HG03135 (cell line): Measurements from ENCODE around the gene NALF2.

ENCODE experiments used
- ATAC-seq: cut with Tn5 transposase; IDR thresholded peaks from one replicate; pipeline ENCODE4 v1.9.1; 2021; ENCODE audit warnings: mild to moderate bottlenecking, moderate library complexity; ENCODE audit not compliant: unreplicated experiment

The NALF2 gene

GRCh38 chrX:69524781-69525363 lies 20.7 kb downstream of the NALF2 start:
- no peak for ATAC-seq

- no peak for ATAC-seq
Measured at GRCh38 chrX:69530306-69530705, 26.2 kb downstream of the NALF2 start.

GRCh38 chrX:69531031-69531755 lies 27.1 kb downstream of the NALF2 start:
- no peak for ATAC-seq

- no peak for ATAC-seq
Measured at GRCh38 chrX:69535661-69536060, 31.5 kb downstream of the NALF2 start.

- peak; percentile 75 for ATAC-seq
Measured at GRCh38 chrX:69538321-69538876, 34.3 kb downstream of the NALF2 start.

GRCh38 chrX:69539437-69539836 lies 35.3 kb downstream of the NALF2 start:
- peak; percentile 51 for ATAC-seq

- no peak for ATAC-seq
Measured at GRCh38 chrX:69541956-69542355, 37.8 kb downstream of the NALF2 start.

GRCh38 chrX:69543572-69543971 lies 39.4 kb downstream of the NALF2 start:
- ATAC-seq, result no peak

GRCh38 chrX:69546417-69546816 lies 42.3 kb downstream of the NALF2 start:
- no peak for ATAC-seq

- ATAC-seq, result no peak
Measured at GRCh38 chrX:69546978-69547377, 42.9 kb downstream of the NALF2 start.

- no peak for ATAC-seq
Measured at GRCh38 chrX:69551421-69552009, 47.4 kb downstream of the NALF2 start.

- ATAC-seq, result no peak
Measured at GRCh38 chrX:69552512-69552911, 48.4 kb downstream of the NALF2 start.
